SW480 (cell line): ENCODE results near the gene CARD11.
"Not testable (repeated sequence)": the region's sequence is repeated elsewhere in the genome, so short reads cannot be mapped to it uniquely, and the experiment has no call there.

ENCODE experiments used
- DNase-seq: peaks from one replicate; pipeline ENCODE4 v3.0.0-alpha.2; 2016; ENCODE audit warnings: low spot score

CARD11 gene

DNA sequence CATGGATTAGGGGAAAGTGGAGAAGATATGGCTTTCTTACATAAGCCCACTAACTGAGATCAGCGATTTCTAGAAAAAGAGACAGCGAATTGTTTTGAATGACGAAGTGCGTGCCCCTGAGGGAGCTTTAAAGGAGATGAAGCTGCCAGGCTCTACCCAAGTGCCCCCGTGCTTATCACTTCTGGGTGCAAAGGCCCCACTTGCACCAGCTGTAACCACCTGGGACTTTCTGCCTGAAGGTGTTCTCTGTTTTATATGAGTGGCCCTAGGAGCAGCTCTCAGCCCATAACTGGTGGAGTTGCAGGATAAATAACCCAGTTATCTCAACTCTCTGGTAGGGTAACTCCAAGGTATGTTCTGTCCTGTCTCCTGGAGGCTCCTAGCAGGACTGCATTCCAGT is 20.4 kb upstream of the CARD11 start:
- no peak for DNase-seq

DNA sequence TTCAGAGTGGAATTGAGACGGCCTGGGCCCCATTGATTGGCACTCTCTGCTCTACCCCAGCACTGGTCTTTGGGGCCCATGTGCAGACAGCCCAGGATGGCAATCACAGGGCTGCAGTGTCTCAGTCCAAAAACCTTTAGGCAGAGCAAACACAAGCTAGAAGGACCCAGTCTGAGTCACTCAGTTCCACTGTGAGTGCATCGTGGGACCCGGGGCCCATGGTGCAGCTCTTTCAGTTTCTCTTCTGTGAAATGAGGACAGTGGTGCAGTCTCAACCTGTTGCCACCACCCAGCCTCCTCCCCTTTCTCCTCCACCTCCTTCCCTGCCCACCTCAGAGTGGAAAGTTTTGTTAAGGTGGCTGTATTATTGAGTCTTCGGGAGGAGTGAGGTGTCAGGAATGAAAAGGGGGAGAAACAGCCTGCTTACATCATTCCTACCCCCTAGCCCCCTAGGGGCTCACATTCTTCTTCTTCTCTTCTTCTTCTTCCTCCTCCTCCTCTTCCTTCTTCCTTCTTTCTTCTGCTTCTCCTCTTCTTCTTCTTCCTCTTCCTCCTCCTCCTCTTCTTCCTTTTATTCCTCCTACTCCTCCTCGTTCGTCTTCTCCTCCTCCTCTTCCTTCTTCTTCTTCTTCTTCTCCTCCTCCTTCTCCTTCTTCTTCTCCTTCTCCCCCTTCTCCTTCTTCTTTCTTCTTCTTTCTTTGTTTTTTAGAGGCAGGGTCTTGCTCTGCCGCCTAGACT is 19.5 kb upstream of the CARD11 start:
- DNase-seq, result no peak

DNA sequence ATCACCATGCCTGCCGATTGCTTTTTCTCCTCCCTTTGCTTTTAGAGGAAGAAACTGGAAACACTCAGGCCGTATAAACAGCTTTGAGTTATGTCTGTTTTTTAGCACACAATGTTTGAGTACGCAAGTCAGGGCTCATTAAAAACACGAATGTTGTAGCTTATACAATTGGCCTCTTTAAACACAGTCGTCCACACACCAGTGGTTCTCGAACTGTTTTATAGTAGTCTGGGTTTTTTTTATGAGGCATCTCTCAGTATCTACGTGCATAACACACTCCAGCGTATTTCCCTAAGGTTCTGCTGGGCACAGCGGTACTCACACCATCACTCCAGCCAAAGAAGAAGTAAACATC is 13.4 kb upstream of the CARD11 start:
- DNase-seq, result no peak

DNA sequence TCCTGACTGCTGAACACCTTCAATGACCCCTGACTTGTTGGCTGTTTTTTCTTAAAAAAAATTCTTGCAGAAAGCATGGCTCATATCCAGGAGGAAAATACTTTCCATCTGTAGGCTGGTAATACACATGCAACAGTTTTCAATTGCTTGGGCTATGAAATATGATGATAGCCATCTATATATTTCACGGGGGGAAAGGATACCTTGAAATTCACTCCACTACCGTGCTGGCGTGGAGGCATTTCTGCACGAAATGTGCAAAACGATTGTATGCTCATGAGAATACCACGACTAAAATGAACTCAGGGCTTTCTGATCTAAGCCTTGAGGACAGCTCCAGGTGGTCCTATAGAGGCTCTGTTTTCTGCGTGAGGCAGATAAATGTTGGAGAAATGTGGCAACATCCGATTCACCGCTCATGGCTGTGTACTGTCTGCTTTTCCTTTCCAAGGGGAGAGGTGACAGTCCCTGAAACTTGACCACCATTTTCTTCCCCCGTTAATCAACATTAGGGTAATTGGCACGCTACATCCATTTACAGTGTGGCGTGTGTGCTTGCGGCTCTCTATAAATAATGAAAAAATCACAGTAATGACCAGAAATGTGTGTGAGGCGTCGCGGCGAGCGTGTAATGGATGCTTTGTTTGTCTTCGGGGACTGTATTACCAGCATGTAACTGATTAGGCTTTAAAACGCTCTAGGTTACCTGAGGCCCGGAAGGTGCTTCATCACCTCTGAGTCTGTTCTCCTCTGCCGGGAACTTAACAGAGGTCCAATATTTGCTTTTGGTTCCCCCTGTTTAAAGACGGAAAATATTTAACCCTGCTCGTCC is 12.8 kb upstream of the CARD11 start:
- no peak for DNase-seq

DNA sequence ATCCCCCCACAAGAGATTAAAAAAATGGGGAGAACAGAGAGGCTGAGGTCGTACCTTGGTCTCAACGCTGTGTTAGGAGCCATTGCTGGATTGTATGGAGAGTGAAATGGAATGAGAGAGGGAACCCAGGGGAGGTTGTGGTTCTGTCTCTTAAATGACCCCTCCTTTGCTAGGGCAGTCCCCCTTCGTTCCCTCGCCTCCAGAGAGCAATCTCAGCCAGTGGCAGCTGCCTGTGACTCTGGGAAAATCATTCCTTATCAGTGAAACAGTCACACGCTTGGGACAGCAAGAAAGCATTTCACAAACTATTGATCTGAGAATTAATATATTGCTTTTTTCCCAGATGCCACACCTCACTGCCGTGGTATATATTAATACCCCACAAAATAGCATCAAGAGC is 12.0 kb upstream of the CARD11 start:
- DNase-seq, result no peak

DNA sequence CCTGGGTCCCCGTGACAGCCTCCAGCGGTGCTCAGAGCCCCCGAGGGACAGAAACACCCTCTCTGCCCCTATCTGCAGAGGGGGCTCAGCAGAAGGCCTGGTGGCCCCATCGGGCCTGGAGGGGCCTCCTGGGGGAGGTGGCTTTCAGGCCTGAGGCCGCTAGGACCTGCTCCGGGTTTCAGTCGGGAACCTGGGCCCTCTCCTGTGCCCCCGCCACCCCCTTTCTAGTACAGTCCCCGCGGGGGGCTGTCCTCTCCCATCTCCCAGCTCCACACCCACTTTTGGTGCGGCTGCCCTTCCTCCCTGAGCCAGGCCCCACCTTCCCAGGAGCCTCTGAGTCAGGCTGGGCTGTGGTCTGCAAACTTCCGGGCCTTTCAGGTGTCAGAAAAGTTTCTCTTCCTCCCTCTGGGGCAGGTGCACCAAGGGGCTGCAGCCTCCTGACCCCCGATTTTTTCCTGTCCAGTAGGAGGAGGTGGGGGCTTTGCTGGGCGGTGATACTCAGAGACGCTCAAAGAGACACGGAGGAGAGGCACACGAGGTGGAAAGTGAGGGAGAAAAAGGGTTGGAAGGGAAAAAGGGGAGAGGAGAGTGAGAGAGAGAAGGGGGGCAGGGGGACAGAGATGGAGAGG is 692 bp downstream of the CARD11 start:
- peak; percentile 70 for DNase-seq

DNA sequence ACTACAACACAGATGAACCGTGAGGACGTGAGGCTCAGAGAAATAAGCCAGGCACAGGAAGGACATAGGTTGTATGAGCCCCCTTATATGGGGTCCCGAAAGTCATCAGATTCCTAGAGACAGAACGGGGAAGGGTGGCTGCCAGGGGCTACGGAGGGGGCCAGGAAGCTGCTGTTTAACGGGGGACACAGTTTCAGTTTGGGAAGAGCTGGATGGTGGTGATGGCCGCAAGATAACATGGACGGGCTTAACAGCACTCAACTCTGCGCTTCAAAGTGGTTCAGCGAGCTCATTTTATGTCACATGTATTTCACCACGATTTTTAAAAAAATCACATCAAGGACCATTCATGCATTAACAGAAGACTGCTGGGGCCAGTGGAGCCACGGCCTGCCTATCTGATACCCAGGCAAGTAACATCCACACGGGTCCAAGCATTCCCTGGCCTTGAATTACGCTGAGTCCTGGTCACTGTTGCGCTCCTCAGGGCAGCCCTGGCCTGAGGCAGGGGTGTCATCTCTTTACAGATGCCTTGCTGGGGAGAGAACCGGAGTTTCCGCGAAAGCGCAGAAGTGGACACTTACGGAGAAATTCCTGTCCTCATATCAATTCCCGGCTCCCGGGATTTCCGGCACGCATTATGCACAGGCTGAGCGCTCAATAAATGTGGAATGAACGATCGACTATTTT is 1.5 kb downstream of the CARD11 start:
- DNase-seq, result no peak

DNA sequence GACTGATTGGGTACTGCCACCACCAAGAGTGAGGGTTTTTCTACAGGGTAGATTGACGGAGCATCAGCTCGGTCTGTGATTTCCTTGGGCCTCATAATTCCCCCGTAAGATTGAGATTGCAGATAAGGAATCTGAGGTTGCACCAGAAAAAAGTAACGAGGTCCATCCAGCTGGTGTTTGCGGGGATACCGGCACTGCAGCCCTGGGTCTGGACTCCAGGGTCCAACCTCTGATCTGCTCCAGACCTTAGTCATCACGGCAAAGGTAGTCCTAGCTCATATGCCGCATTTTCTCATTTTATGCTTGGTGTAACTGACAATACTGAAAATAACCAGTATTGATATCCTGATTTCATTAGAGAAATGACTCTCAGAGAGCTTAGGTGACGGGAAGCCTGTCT is 3.9 kb downstream of the CARD11 start:
- DNase-seq, result no peak

DNA sequence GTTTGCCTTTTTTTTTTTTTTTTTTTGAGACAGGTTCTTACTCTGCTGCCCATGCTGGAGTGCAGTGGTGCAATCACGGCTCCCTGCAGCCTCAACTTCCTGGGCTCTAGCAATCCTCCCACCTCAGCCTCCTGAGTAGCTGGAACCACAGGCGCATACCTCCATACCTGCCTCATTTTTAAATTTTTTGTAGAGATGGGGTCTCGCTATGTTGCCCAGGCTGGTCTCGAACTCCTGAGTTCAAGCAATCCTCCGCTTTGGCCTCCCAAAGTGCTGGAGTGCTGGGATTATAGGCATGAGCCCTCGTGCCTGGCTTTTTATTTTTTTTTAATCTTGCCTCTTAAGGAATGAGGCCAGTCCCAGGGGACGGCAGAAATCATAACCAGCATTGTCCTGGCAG is 5.7 kb downstream of the CARD11 start:
- DNase-seq, result not testable (repeated sequence)

DNA sequence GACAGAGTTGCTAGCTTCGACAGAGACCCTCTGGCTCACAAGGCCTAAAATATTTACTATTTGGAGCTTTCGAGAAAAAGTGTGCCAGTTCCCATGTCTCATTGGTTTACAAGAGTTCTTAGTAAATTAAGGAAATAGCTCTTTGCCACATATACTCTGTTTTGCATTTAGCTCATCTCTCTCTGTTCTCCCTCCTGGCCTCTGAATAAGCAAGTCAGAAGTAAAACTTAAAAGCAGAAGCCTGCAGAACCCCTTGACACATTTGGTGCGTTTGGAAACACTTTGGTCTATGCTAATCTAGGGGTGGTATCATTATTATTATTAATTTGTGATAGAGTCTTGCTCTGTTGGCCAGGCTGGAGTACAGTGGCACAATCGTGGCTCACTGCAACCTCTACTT is 6.4 kb downstream of the CARD11 start:
- no peak for DNase-seq

DNA sequence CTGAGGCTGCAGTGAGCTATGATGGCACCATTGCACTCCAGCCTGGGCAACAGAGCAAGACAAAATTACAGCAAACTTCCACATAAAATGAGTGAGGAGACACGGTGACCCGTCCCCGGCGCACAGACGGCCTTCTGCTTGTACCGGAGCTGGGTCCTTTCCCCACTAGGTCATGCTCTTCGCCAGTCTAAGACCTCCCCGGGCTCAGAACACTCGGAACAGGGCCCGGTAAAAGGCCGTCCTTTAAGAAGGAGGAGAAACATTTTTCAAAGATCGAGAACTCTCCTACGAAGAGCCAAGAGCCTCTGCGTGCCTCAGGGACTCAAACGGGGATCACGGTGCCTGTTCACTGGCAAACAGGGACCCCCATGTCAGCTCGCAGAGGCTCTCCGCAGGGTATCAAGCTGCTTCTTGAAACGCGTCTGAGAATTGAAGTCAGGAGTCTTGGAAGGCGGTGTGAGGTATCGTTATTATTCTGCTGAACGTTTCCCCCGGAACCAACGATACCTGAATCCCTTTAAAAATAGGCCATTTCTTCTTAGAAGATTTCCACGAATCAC is 9.0 kb downstream of the CARD11 start:
- DNase-seq, result no peak

DNA sequence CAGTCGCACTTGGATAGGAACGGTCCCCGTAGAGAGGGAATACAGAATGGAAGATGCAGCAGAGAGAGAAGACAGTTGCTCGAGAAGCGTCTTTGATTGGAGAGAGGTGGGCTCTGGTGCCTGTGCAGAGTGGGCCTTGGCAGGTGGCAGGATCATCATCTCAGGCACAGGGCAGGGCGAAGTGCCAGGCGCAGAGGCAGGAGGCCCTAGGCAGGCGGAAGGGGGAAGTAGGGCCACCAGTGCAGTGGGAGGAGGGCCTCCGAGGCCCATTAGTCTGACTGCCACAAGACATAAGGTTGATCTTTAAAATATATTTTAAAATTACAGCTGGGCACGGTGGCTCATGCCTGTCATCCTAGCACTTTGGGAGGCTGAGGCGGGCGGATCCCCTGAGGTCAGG is 10.1 kb downstream of the CARD11 start:
- DNase-seq, result no peak

DNA sequence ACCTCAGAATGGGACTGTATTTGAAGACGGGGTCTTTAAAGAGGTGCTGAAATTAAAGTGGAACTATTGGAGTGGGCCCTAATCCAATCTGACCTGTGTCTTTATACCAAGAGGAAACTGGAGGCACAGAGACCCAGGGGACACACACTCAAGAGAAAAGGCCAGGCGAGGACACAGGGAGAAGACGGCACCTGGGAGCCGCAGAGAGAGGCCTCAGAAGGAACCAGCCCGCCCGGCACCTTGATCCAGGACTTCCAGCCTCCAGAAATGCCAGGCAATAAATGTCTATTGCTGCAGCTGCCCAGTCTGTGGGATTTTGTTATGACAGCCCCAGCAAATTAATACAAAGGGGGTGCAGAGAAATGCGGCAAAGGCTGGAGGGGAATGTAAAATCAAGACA is 10.5 kb downstream of the CARD11 start:
- no peak for DNase-seq

DNA sequence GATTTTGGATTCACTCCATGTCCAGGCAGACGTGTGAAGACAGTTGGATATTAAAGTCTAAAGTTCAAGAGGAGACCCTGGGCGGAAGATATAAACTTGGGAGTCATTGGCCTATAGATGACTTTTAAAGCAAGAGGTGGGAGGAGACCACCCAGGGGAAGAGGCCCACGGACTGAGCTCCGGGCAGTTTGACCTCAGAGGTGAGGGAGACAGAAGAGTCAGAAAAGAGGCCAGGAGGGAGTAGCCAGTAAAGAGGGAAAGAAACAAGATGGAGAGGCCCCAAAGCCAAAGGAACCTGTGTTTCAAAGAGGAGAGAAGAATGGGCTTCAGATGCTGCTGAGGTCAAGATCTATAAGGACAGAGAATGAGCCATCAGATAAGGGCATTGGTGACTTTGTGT is 11.4 kb downstream of the CARD11 start:
- no peak for DNase-seq

DNA sequence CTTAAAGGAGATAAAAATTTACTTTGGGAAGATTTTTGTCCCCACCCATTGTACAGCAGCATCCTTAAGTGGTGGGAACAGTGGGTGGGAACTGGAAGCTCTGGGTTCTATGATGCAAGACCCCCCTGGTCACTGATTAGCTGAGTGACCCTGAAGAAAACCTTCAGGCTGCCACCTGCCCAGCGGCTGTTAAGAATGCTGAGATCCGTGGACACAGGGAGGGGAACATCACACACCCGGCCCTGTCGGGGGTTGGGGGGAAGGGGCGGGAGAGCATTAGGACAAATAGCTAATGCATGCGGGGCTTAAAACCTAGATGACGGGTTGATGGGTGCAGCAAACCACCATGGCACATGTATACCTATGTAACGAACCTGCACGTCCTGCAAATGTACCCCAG is 14.5 kb downstream of the CARD11 start:
- no peak for DNase-seq

DNA sequence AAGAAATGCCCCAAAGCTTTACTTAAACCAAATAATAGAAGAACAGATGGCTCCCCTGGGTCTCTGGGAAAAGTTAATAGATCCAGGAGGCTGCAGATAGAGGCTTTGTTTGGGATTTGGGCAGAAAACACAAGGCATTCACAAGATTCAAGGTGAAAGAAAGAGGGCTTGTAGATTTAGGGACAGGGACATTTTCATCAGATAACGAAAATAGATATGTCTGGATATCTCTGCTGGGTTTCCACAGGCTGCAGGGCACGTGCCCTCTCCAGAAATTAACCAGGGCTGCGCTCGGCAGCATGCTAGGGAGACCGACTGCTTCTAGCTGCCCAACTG is 14.9 kb downstream of the CARD11 start:
- no peak for DNase-seq

DNA sequence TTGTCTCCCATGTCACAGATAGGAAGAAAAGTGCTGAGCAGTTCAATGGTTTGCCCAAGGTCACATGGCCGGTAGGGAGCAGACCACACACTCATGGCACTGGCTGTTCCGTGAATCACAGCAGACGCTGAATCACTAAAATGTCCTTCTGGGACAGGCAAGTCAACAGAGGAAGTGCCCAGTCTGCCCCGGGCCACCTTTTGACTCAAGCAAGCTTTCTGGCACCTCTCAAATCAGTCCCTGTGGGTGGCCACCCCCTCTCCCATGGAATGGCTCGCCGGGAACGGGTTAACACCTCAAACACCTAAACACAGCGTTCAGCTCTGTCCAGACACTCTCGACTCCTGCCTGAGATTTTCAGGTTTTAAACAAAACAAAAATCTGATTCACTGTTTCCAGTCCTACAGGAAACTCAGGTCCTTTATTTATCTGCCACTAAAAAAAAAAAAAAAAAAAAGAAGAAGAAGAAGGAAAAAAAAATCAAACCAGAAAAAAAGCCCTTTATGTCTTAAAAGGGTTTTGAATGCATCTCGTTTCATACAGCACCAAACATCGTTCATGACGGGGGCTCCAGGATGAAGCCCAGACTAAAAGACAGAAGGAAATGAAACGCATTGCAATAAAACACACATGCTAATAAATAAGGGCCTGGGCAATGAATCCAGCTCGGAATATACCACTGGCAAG is 15.5 kb downstream of the CARD11 start:
- no peak for DNase-seq

DNA sequence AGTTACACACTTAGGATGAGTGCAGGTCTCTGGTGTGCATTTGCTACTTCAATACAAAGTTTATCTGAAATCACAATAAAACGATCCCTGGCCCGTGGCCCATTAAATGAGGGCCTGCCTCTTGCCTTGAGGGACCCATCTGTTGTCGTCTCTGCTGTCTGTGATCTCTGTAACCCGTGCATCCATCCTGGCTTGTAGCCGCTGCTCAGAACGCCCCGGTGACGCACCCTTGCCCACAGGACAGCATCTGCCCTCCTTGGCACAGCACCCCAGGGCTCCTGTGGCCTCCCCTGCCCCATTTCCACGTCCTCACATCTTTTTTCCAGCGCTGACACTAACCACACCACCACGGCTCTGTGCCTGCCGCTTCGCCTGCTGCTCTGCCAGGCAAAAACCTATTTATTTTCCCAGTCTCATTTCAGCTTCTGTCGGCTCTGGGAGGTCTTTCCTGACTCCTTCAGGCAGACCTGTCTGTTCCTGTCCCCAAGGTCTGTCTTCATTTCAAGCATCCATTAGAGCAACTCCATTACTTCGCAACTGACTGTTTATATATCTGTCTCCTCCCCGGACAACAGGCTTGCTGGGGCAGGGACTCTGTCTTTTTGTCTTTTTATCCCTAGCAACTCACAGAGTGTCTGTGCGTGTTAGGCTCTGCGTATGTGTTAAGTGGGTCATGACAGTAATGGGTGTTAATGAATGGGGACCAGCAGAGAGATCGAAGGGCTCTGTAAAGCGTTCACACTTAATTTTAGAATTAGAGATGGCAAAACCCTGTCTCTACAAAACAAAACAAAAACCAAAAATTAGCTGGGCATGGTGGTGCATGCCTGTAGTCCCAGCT is 16.4 kb downstream of the CARD11 start:
- DNase-seq, result no peak

DNA sequence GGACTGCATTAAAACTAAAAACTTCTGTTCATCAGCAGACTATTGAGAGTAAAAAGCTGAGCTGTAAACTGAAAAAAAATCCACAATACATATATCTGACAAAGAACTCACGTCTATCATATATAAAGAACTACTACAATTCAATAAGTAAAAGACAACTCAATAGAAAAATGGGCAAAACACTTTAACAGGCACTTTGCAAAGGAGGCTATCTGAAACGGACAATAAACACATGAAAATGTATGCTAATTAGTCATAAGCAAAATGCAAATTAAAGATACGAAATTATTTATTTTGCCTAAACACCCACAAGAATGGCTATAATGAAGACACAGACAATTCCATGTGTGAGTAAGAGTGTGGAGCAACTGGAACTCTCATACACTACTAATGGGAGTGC is 18.1 kb downstream of the CARD11 start:
- no peak for DNase-seq

DNA sequence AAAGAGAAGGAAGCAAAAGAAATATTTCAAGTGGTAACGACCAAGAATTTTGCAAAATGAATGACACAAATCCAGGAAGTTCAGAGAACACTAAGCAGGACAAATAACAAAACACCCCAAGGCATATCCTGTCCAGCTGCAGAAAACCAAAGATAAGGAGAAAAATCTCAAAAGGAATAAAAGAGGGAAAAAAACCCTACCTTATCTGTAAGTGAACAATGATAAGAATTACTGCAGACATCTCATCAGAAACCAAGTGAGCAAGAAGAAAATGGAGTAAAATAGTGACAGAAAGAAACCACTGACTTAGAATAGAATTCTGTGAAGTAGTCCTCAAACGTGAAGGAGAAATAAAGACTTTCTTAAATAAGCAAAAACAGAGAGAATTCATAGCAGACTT is 21.8 kb downstream of the CARD11 start:
- DNase-seq, result no peak

DNA sequence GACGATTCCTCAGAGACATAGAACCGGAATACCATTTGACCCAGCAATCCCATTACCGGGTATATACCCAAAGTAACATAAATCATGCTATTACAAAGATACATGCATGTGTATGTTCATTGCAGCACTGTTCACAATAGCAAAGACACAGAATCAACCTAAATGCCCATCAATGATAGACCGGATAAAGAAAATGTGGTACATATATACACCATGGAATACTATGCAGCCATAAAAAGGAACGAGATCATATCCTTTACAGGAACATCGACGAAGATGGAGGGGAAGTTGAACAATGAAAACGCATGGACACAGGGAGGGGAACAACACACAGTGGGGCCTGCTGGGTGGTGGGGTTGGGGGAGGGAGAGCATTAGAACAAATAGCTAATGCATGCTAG is 22.4 kb downstream of the CARD11 start:
- DNase-seq, result not testable (repeated sequence)
